ENCODE results near the gene NAV1. TPM values are rescaled to one million over a fixed set of nuclear protein-coding genes. Genes with fewer than 3 reads are reported as not detected.

NAV1 gene
- total and polyA plus RNA-seq, 9 of the 15 experiments (the other 6 are each of a cell fraction or from before 2014, with no cell fraction given) = 0.91 to 16.8 (median 3.2) TPM

GRCh38 chr1:201566933-201567801 is 28.2 kb downstream of the NAV1 start (continued):
- TF ChIP-seq ETV6 (IDR thresholded peaks at IDR 0.05; ENCODE audit: borderline replicate concordance in 1 of 2, low read depth in 2 of 2, low read length in 1 of 2) (peak in 1 of 2 experiments; percentile 76; a peak in 1 of 4 replicates), ETV6 (CRISPR knock-in tag; IDR thresholded peaks at IDR 0.05; ENCODE audit: borderline replicate concordance) (no peak), CCAR2 (IDR thresholded peaks at IDR 0.05; ENCODE audit: low read depth, low read length) (no peak), HBP1 (CRISPR knock-in tag; IDR thresholded peaks at IDR 0.05) (peak; percentile 78; the same call in 1 of the 2 replicates), NR2C1 (IDR thresholded peaks at IDR 0.05) (no peak), NR2C1 (tag; IDR thresholded peaks at IDR 0.05) (peak; percentile 64), ZNF668 (CRISPR knock-in tag; IDR thresholded peaks at IDR 0.05) (peak; percentile 90), MLX (CRISPR knock-in tag; conservative IDR thresholded peaks at IDR 0.05) (no peak), TRIM25 (IDR thresholded peaks at IDR 0.05; ENCODE audit: borderline replicate concordance) (no peak), MYBL2 (IDR thresholded peaks at IDR 0.05; ENCODE audit: low read depth) (no peak), MYBL2 (CRISPR knock-in tag; IDR thresholded peaks at IDR 0.05; ENCODE audit: borderline replicate concordance) (no peak), ZNF589 (CRISPR knock-in tag; IDR thresholded peaks at IDR 0.05; ENCODE audit: low read depth) (peak; percentile 98), REST (IDR thresholded peaks at IDR 0.05; ENCODE audit: borderline replicate concordance) (peak; percentile 27; the same call in 1 of the 2 replicates), REST (CRISPR knock-in tag; IDR thresholded peaks at IDR 0.05; ENCODE audit: low read depth) (peak; percentile 72), ZBTB17 (CRISPR knock-in tag; IDR thresholded peaks at IDR 0.05) (peak; percentile 72; the same call in 1 of the 2 replicates)

Measured in K562 (cell line).